K562 (cell line): ENCODE data around the gene INPP4B. TPM values are rescaled to one million over a fixed set of nuclear protein-coding genes. Genes with fewer than 3 reads are reported as not detected.

Source experiments
- ATAC-seq: fragments of 200-7000 bp; cut with Tn5 transposase; 3 replicates; pipeline ENCODE4 v1.9.1; 2020; ENCODE audit warnings: moderate library complexity
- BruUV-seq: library from RNA; stranded (reverse); fragments of 400-500 nt; replicated peaks from 2 replicates; lab custom pipeline; 2021; lab: Mats Ljungman, UMichigan
- CTCF ChIA-PET: fragments of 300-600 bp; formaldehyde crosslinking; extraction: SDS; loops from one replicate; lab custom pipeline; 2021; ENCODE audit warnings: low intra/inter-chr PET ratio; lab: Yijun Ruan, JAX
- POLR2A ChIA-PET: fragments of 300-600, 350-650 bp; sonication (Branson Sonifier 250); formaldehyde crosslinking; extraction: SDS; loops from one replicate; lab custom pipeline; 2021; ENCODE audit warnings: antibody characterized with exemption, inconsistent platforms; lab: Yijun Ruan, JAX
- DNase-seq, 4 experiments: peaks; one replicate each; pipeline versions ENCODE4 v3.0.0 to v3.0.0-alpha.2; 2011 to 2018; ENCODE audit warnings: low spot score in 3 of 4, mixed read lengths in 3 of 4; ENCODE audit errors: extremely low read depth in 1 of 4
- FAIRE-seq: peaks from 2 replicates; lab custom pipeline; 2011; peaks lifted over from hg19 to GRCh38; lab: Jason Lieb, UNC
- H2AFZ ChIP-seq: 2 replicates; pipeline ENCODE4 v1.6.0; 2011; ENCODE audit warnings: low read depth, low read length, control low read depth, inconsistent platforms
- H3K27ac ChIP-seq: fragments of 200-600 bp; 3 replicates; pipeline ENCODE4 v1.8.0; 2011; ENCODE audit warnings: low read depth, mild to moderate bottlenecking, control low read depth, inconsistent platforms, low read length, moderate library complexity, mixed read lengths; ENCODE audit errors: extremely low read depth
- H3K27me3 ChIP-seq, 2 experiments: fragments of 300-600 bp in 1 of 2; 2 replicates in 1 of 2; 3 replicates in 1 of 2; pipeline versions ENCODE4 v1.6.0 to v1.8.0; 2011; ENCODE audit warnings: inconsistent platforms in 2 of 2, low read length in 2 of 2, mild to moderate bottlenecking in 1 of 2, mixed read lengths in 1 of 2, moderate library complexity in 1 of 2; ENCODE audit not compliant: control insufficient read depth in 2 of 2, insufficient read depth in 2 of 2
- H3K36me3 ChIP-seq: fragments of 300-600 bp; 3 replicates; pipeline ENCODE4 v1.8.0; 2011; ENCODE audit warnings: mild to moderate bottlenecking, low read length, inconsistent platforms; ENCODE audit not compliant: control insufficient read depth, insufficient read depth
- H3K4me1 ChIP-seq, 2 experiments: fragments of 200-600 bp in 1 of 2; replicated peaks in 1 of 2; 2 replicates in 1 of 2; 3 replicates in 1 of 2; pipeline versions ENCODE4 v1.5.1 to v1.8.0; 2011; ENCODE audit warnings: inconsistent platforms in 2 of 2, low read length in 2 of 2, mild to moderate bottlenecking in 1 of 2, mixed read lengths in 1 of 2, moderate library complexity in 1 of 2; ENCODE audit not compliant: control insufficient read depth in 2 of 2, insufficient read depth in 2 of 2
- H3K4me2 ChIP-seq: 2 replicates; pipeline ENCODE4 v1.6.1; 2011; ENCODE audit warnings: low read length, control low read depth, inconsistent platforms, mixed read lengths; ENCODE audit not compliant: insufficient read depth
- H3K4me3 ChIP-seq: fragments of 200-600 bp; sonication (generic), shearing (Covaris generic); 2 replicates; pipeline ENCODE4 v1.5.1; 2016; ENCODE audit warnings: control low read depth, inconsistent platforms
- H3K79me2 ChIP-seq: fragments of 200-600 bp; 3 replicates; pipeline ENCODE4 v1.8.0; 2011; ENCODE audit warnings: low read length, inconsistent platforms; ENCODE audit not compliant: control insufficient read depth, insufficient read depth
- H3K9ac ChIP-seq, 2 experiments: 2 replicates each; pipeline versions ENCODE4 v1.6.0 to v1.6.1; 2011; ENCODE audit warnings: low read depth in 2 of 2, low read length in 2 of 2, control low read depth in 1 of 2, inconsistent platforms in 1 of 2, mild to moderate bottlenecking in 1 of 2, mixed read lengths in 1 of 2; ENCODE audit not compliant: insufficient read depth in 1 of 2
- H3K9me1 ChIP-seq: one replicate; pipeline ENCODE4 v1.6.0; 2011; ENCODE audit warnings: inconsistent platforms, mild to moderate bottlenecking, low read length, moderate library complexity; ENCODE audit not compliant: control insufficient read depth, insufficient read depth
- H3K9me3 ChIP-seq: replicated peaks from 2 replicates; pipeline ENCODE4 v1.5.1; 2011; ENCODE audit warnings: low read depth, low read length, inconsistent platforms; ENCODE audit not compliant: control insufficient read depth, insufficient read depth
- H4K20me1 ChIP-seq: replicated peaks from 2 replicates; pipeline ENCODE4 v1.6.1; 2011; ENCODE audit warnings: low read length, inconsistent platforms, mixed read lengths; ENCODE audit not compliant: control insufficient read depth, insufficient read depth
- ADNP ChIP-seq: fragments of 200-800 bp; sonication (Bioruptor generic); IDR thresholded peaks from 2 replicates; pipeline ENCODE4 v1.6.1; 2016; ENCODE audit warnings: missing genetic modification characterization, missing compliant biosample characterization
- ARID1B ChIP-seq: fragments of 450-650 bp; IDR thresholded peaks from 2 replicates; pipeline ENCODE4 v1.6.1; 2016; ENCODE audit warnings: antibody characterized with exemption, mild to moderate bottlenecking, inconsistent platforms
- CBX3 ChIP-seq, 2 experiments: IDR thresholded peaks; 1 replicate in 1 of 2; 2 replicates in 1 of 2; pipeline ENCODE4 v1.6.1; 2012; ENCODE audit warnings: inconsistent platforms in 2 of 2, low read length in 2 of 2, borderline replicate concordance in 1 of 2, control low read depth in 1 of 2
- E2F3 ChIP-seq: fragments of 250-450 bp; sonication (Bioruptor Pico); IDR thresholded peaks from 2 replicates; pipeline ENCODE4 v1.4.0; 2020; ENCODE audit warnings: mild to moderate bottlenecking
- KDM4B ChIP-seq, 2 experiments: fragments of 450-650 bp in 1 of 2; sonication (generic) in 1 of 2; IDR thresholded peaks; 2 replicates each; pipeline ENCODE4 v1.6.1; 2016 to 2017; ENCODE audit warnings: borderline replicate concordance in 2 of 2, antibody characterized with exemption in 1 of 2, low read depth in 1 of 2, mild to moderate bottlenecking in 1 of 2
- MCM2 ChIP-seq: fragments of 450-650 bp; IDR thresholded peaks from 2 replicates; pipeline ENCODE4 v1.6.1; 2017; ENCODE audit warnings: low read depth, mild to moderate bottlenecking
- MCM7 ChIP-seq, 2 experiments: fragments of 450-650 bp; IDR thresholded peaks; 2 replicates each; pipeline ENCODE4 v1.6.1; 2016 to 2018
- PHB ChIP-seq: fragments of 250-450 bp; sonication (Bioruptor Pico); IDR thresholded peaks from 2 replicates; pipeline ENCODE4 v1.5.0; 2021
- POLR3A ChIP-seq: IDR thresholded peaks from 2 replicates; pipeline ENCODE4 v1.6.1; 2011; ENCODE audit warnings: borderline replicate concordance, mild to moderate bottlenecking, moderate library complexity; ENCODE audit not compliant: insufficient read length, insufficient read depth; ENCODE audit errors: extremely low read depth
- ZNF696 ChIP-seq: fragments of 250-450 bp; sonication (Bioruptor Pico); conservative IDR thresholded peaks from 2 replicates; pipeline ENCODE4 v1.4.0; 2020; ENCODE audit warnings: mild to moderate bottlenecking, moderate library complexity
- ZNF77 ChIP-seq: fragments of 250-450 bp; sonication (Bioruptor Pico); IDR thresholded peaks from 2 replicates; pipeline ENCODE4 v1.5.0; 2020
- WGBS: fragments of 100-300 bp; shearing (Covaris generic); methylation state at CpG from one replicate; pipeline ENCODE4 v1.1.6; 2016; ENCODE audit warnings: low coverage, mixed read lengths; ENCODE audit not compliant: insufficient coverage; ENCODE audit errors: missing lambda C conversion rate; 5-methylcytosine and 5-hydroxymethylcytosine counted together
- in situ Hi-C: fragments of 300-500 bp; cut with MboI; formaldehyde crosslinking; loops from 4 replicates; pipeline ENCODE4 v1.15.0; 2018; ENCODE audit warnings: inconsistent platforms, mixed read lengths
- intact Hi-C: fragments of 100-400 bp; cut with micrococcal nuclease; formaldehyde crosslinking; loops from 2 replicates; pipeline ENCODE4 v1.14.2; 2022
- polyA plus RNA-seq, 8 experiments: library from polyadenylated mRNA; depleted of rRNA in 4 of 8; stranded (reverse) in 5 of 8; unstranded in 3 of 8; fragments of >200 nt; fragmentation: Nextera tagmentation in 2 of 8; fragmentation: Illumina TruSeq in 1 of 8; extraction: Ambion mirVana in 2 of 8; extraction: Trizol in 1 of 8; gene quantifications; 2 replicates each; pipeline versions ENCODE4 v1.2.1 to v1.2.3, GENCODE V29; 2011 to 2014; ENCODE audit warnings: inconsistent platforms in 1 of 8, missing spikeins in 1 of 8
- total RNA-seq, 7 experiments: library from RNA; depleted of rRNA in 6 of 7; stranded (reverse); fragments of >200 nt in 6 of 7; fragmentation: Illumina TruSeq in 2 of 7; extraction: Trizol in 2 of 7; gene quantifications; 2 replicates each; pipeline versions ENCODE4 v1.2.1 to v1.2.3, GENCODE V29; 2011 to 2021; ENCODE audit warnings: low replicate concordance in 1 of 7
- TF ChIP-seq, protein P1 (sequence below): fragments of 450-650 bp; IDR thresholded peaks from 2 replicates; pipeline ENCODE4 v1.6.1; 2017; ENCODE audit warnings: mild to moderate bottlenecking, moderate library complexity
- TF ChIP-seq, protein P2 (sequence below): fragments of 200-800 bp; sonication (Bioruptor generic); IDR thresholded peaks from 2 replicates; pipeline ENCODE4 v1.6.1; 2016; ENCODE audit warnings: missing genetic modification characterization, missing compliant biosample characterization

INPP4B gene
- total and polyA plus RNA-seq, 9 of the 15 experiments (the other 6 are each of a cell fraction or from before 2014, with no cell fraction given), result 0.04 to 0.11 TPM; not detected in 7

DNA sequence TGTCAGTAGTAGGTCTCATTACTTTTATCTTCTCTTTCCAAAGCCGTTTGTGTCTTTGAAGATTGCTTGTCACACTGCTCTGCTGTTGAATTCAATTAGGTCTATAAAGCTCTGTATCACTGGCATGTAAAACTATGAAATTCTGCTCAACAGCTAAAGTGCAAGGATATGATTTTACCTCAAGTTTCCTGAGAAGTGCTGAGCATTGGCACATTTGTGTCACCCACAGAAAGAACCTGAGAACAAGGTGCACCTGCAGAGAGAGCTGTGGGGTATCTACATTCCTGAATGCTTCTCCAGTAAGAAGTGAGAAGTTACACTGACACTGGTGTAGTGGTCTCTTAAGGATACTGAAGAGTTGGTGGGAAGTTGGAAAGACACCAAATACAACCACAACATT is 274.0 kb downstream of the INPP4B start (continued):
- TF ChIP-seq, protein P1, sequence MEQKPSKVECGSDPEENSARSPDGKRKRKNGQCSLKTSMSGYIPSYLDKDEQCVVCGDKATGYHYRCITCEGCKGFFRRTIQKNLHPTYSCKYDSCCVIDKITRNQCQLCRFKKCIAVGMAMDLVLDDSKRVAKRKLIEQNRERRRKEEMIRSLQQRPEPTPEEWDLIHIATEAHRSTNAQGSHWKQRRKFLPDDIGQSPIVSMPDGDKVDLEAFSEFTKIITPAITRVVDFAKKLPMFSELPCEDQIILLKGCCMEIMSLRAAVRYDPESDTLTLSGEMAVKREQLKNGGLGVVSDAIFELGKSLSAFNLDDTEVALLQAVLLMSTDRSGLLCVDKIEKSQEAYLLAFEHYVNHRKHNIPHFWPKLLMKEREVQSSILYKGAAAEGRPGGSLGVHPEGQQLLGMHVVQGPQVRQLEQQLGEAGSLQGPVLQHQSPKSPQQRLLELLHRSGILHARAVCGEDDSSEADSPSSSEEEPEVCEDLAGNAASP, result no peak
- no peak for TF ChIP-seq ZNF77 (CRISPR knock-in tag)

DNA sequence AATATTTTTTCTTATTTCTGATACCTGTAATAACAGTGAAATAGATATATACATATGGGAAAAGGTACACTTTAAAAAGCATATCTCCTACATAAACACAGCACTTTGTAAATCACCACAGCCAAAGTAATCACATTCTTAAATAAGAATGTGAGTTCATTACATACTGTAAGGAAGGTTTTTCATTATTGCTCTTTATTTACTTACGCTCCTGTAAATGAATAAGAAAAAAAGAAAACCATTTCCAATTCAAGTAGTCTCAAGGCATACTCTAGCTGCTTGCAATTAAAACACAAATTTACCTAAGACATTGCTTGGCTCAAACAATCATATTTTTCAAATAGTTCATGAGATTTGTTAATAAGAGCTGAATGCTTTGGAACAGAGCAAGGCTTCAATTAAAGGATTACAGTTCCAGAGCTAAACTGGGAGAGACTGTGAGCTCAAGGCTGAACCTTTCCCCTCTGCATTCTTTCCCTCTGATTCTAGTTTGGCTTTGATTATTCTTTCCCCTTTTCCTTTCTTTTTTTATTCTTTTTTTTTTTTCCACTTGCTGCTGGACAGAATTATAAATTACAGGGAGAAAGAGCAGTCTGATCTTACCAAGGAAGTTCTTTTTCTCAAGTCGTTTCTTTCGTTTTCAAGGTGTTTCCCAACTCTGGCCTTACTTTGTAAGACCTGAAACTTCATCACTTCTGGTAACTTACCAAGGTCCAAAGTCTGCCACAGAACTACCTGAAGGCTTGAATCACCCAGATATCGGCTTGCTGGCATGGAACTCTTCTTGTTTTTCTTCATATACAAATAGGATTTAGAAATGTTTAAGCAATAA is 278.3 kb downstream of the INPP4B start:
- H3K4me1 ChIP-seq, result no peaks in the 10 kb centered on the region
- no peak overlapping the region for H3K27ac ChIP-seq
- intact Hi-C loops (no loop called here), in situ Hi-C loops (no loop called here)
- ChIA-PET CTCF (no interaction called here), POLR2A (no interaction called here)
- DNase-seq (no peak), FAIRE-seq (no peak), ATAC-seq (no peak)
- H3K27me3 ChIP-seq, result no peaks in the 10 kb centered on the region
- no peak overlapping the region for H3K4me3 ChIP-seq
- no peaks in the 10 kb centered on the region for H4K20me1 ChIP-seq
- H3K4me2 ChIP-seq, result no peak overlapping the region
- H3K9ac ChIP-seq, result no peak overlapping the region
- no peaks in the 10 kb centered on the region for H3K79me2 ChIP-seq
- WGBS, result 0% methylated on average over 4 of the region's 4 CpGs
- H2AFZ ChIP-seq, result no peak overlapping the region
- no peaks in the 10 kb centered on the region for H3K9me1 ChIP-seq
- BruUV-seq, result no TSS peak
- H3K36me3 ChIP-seq, result no peaks in the 10 kb centered on the region
- H3K9me3 ChIP-seq, result no peaks in the 10 kb centered on the region
- TF ChIP-seq PHB (CRISPR knock-in tag) (no peak), ZNF696 (CRISPR knock-in tag) (no peak), KDM4B (IDR thresholded peaks at IDR 0.05; ENCODE audit: borderline replicate concordance in 2 of 2, low read depth in 1 of 2) (no peak), MCM7 (IDR thresholded peaks at IDR 0.05) (no peak), POLR3A (no peak), E2F3 (CRISPR knock-in tag) (no peak), CBX3 (IDR thresholded peaks at IDR 0.05; ENCODE audit: borderline replicate concordance in 1 of 2, low read length in 2 of 2) (no peak), MCM2 (no peak), ARID1B (no peak), ADNP (tag) (no peak), ZNF77 (CRISPR knock-in tag) (no peak)
- TF ChIP-seq, protein P2, sequence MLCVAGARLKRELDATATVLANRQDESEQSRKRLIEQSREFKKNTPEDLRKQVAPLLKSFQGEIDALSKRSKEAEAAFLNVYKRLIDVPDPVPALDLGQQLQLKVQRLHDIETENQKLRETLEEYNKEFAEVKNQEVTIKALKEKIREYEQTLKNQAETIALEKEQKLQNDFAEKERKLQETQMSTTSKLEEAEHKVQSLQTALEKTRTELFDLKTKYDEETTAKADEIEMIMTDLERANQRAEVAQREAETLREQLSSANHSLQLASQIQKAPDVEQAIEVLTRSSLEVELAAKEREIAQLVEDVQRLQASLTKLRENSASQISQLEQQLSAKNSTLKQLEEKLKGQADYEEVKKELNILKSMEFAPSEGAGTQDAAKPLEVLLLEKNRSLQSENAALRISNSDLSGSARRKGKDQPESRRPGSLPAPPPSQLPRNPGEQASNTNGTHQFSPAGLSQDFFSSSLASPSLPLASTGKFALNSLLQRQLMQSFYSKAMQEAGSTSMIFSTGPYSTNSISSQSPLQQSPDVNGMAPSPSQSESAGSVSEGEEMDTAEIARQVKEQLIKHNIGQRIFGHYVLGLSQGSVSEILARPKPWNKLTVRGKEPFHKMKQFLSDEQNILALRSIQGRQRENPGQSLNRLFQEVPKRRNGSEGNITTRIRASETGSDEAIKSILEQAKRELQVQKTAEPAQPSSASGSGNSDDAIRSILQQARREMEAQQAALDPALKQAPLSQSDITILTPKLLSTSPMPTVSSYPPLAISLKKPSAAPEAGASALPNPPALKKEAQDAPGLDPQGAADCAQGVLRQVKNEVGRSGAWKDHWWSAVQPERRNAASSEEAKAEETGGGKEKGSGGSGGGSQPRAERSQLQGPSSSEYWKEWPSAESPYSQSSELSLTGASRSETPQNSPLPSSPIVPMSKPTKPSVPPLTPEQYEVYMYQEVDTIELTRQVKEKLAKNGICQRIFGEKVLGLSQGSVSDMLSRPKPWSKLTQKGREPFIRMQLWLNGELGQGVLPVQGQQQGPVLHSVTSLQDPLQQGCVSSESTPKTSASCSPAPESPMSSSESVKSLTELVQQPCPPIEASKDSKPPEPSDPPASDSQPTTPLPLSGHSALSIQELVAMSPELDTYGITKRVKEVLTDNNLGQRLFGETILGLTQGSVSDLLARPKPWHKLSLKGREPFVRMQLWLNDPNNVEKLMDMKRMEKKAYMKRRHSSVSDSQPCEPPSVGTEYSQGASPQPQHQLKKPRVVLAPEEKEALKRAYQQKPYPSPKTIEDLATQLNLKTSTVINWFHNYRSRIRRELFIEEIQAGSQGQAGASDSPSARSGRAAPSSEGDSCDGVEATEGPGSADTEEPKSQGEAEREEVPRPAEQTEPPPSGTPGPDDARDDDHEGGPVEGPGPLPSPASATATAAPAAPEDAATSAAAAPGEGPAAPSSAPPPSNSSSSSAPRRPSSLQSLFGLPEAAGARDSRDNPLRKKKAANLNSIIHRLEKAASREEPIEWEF (CRISPR knock-in tag), result no peak
